ENCODE measurements around the gene TEF.

The TEF gene

DNA sequence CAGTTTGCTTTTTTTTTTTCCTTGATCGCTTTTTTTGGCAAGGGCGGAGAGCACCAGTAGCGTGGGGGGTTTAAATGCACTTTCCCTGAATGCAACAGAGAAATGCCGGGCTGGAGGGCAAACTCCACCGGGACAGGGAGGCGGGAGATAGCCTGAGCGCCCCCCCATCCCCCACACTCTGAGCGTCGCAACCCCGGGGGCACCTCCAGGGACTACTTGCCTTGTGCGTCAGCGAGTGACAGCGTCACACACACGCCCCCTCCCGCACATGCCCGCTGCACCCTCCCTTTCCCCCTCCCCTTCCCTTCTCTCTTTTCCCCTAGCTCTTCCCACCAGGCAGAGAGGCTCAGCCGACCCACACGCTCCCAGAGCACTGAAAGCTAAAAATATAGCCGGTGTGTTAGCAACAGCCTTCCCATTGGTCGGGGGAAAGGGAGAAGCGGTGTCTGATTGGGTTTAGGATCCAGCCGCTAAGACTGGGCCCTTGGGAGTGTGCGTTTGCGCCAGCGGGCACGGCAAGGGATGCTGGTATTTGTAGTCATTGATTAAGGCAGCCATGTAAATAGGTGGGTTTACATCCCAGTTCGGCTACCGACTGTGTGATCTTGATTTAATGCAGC is 66.6 kb downstream of the TEF start:
- peak overlapping the region; percentile 100 for H3K27ac ChIP-seq
- TF ChIP-seq, protein P1, sequence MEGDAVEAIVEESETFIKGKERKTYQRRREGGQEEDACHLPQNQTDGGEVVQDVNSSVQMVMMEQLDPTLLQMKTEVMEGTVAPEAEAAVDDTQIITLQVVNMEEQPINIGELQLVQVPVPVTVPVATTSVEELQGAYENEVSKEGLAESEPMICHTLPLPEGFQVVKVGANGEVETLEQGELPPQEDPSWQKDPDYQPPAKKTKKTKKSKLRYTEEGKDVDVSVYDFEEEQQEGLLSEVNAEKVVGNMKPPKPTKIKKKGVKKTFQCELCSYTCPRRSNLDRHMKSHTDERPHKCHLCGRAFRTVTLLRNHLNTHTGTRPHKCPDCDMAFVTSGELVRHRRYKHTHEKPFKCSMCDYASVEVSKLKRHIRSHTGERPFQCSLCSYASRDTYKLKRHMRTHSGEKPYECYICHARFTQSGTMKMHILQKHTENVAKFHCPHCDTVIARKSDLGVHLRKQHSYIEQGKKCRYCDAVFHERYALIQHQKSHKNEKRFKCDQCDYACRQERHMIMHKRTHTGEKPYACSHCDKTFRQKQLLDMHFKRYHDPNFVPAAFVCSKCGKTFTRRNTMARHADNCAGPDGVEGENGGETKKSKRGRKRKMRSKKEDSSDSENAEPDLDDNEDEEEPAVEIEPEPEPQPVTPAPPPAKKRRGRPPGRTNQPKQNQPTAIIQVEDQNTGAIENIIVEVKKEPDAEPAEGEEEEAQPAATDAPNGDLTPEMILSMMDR (conservative IDR thresholded peaks at IDR 0.05), result no peak

Data from VCaP (cell line).